SK-N-MC (cell line): ENCODE measurements around the gene UBA5.

Source experiments
- EZH2 ChIP-seq: fragments of 200-600 bp; sonication (generic); IDR thresholded peaks from one replicate; pipeline ENCODE4 v1.6.1; 2017; ENCODE audit warnings: antibody characterized with exemption
- POLR2AphosphoS5 ChIP-seq: IDR thresholded peaks from 2 replicates; pipeline ENCODE4 v1.6.1; 2012; ENCODE audit warnings: mild to moderate bottlenecking, low read depth, low read length, borderline replicate concordance

DNA sequence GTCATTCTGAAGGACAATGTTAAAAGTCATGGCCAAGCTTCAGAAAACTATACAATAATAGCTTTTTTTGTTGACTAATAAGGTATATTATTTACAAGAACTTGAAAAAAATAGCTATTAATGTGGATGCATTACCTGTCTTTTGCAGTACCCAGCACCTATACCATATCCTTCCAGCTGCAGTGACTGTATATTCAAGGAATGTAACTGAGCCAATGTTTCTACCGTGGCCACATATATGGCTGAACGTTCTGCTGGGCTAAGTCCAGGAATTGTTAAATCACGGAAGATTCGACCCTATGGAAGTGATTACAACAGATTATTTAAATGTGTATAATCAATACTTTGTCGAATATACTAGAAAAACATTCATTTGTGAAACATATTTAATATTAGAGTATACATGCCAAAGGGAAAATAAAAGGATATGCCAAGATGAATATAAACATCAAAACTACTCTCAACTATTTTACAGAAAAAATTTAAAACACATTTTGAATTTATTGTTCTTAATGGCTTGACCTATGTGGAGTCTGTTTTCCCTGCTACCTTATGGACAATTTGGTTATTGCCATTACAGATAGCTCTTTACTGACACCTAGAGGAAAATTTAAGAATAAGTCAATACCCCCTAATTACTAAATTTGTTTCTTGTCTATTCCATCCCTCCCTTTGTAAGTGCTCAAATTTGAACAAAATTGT lies 18.1 kb upstream of the UBA5 start:
- TF ChIP-seq POLR2AphosphoS5 (no peak), EZH2 (no peak)
